ENCODE measurements around the gene ALDH5A1.

Gene ALDH5A1

GRCh38 chr6:24540197-24540596 lies 45.4 kb downstream of the ALDH5A1 start:
- TF ChIP-seq CTCF (conservative IDR thresholded peaks at IDR 0.05; ENCODE audit: control insufficient read depth, insufficient read depth, low read depth, low read length): no peak
- no peak overlapping the region for H3K4me3 ChIP-seq (ENCODE audit: control insufficient read depth, low read depth, low read length)
- DNase-seq (ENCODE audit: low read depth): no peak

GRCh38 chr6:24543683-24544082 lies 48.9 kb downstream of the ALDH5A1 start:
- DNase-seq (ENCODE audit: low read depth): no peak
- H3K4me3 ChIP-seq (ENCODE audit: control insufficient read depth, low read depth, low read length): no peak overlapping the region
- TF ChIP-seq CTCF (conservative IDR thresholded peaks at IDR 0.05; ENCODE audit: control insufficient read depth, insufficient read depth, low read depth, low read length): no peak

- no peak for DNase-seq (ENCODE audit: low read depth)
- no peak overlapping the region for H3K4me3 ChIP-seq (ENCODE audit: control insufficient read depth, low read depth, low read length)
- TF ChIP-seq CTCF (conservative IDR thresholded peaks at IDR 0.05; ENCODE audit: control insufficient read depth, insufficient read depth, low read depth, low read length): no peak
These were observed 50.4 kb downstream of the ALDH5A1 start for GRCh38 chr6:24545183-24545582.

GRCh38 chr6:24545691-24546090 lies 50.9 kb downstream of the ALDH5A1 start:
- no peak for DNase-seq (ENCODE audit: low read depth)
- TF ChIP-seq CTCF (conservative IDR thresholded peaks at IDR 0.05; ENCODE audit: control insufficient read depth, insufficient read depth, low read depth, low read length): no peak

GRCh38 chr6:24546439-24546838 lies 51.7 kb downstream of the ALDH5A1 start:
- H3K4me3 ChIP-seq (ENCODE audit: control insufficient read depth, low read depth, low read length): no peak overlapping the region
- no peak for DNase-seq (ENCODE audit: low read depth)
- TF ChIP-seq CTCF (conservative IDR thresholded peaks at IDR 0.05; ENCODE audit: control insufficient read depth, insufficient read depth, low read depth, low read length): no peak

More at GRCh38 chr6:24545691-24546090, 50.9 kb downstream of the ALDH5A1 start:
- no peak overlapping the region for H3K4me3 ChIP-seq (ENCODE audit: control insufficient read depth, low read depth, low read length)

GRCh38 chr6:24547243-24547642 lies 52.5 kb downstream of the ALDH5A1 start:
- DNase-seq (ENCODE audit: low read depth): no peak
- H3K4me3 ChIP-seq (ENCODE audit: control insufficient read depth, low read depth, low read length): no peak overlapping the region
- no peak for TF ChIP-seq CTCF (conservative IDR thresholded peaks at IDR 0.05; ENCODE audit: control insufficient read depth, insufficient read depth, low read depth, low read length)

- no peak overlapping the region for H3K4me3 ChIP-seq (ENCODE audit: control insufficient read depth, low read depth, low read length)
- no peak for DNase-seq (ENCODE audit: low read depth)
- no peak for TF ChIP-seq CTCF (conservative IDR thresholded peaks at IDR 0.05; ENCODE audit: control insufficient read depth, insufficient read depth, low read depth, low read length)
These were observed 54.4 kb downstream of the ALDH5A1 start for GRCh38 chr6:24549158-24549557.
